Measurements from ENCODE around the gene TTC12. TPM values are rescaled to one million over a fixed set of nuclear protein-coding genes. Genes with fewer than 3 reads are reported as not detected.

The TTC12 gene
- total and polyA plus RNA-seq, 8 donors: 4.3 to 13.9 (median 8.0) TPM

GRCh38 chr11:113313601-113314000 is 782 bp upstream of the TTC12 start:
- Histone ChIP-seq H3K4me3 (peak overlapping the region in 1 of 4 donors; percentile 78), H3K9me3 (no peaks in the 10 kb centered on the region), H3K4me1 (peaks cover 0 to 7% (median 0%) of the 10 kb centered on the region in 3 donors), H3K27ac (no peak overlapping the region), H3K36me3 (no peaks in the 10 kb centered on the region), H3K27me3 (no peaks in the 10 kb centered on the region)
- intact Hi-C loops (cut with DNase I): loop anchor here in 1 of 3 donors (5.0 kb wide), 1 partner anchor 219 kb away; no protein-coding TSS in a partner anchor
- WGBS, 2 donors: 89 to 92% methylated on average over 3 of the region's 3 CpGs
- DNase-seq (no peak), ATAC-seq (no peak), FAIRE-seq (no peak)
- TF ChIP-seq CTCF (IDR thresholded peaks at IDR 0.05): no peak

GRCh38 chr11:113314065-113314388 is 356 bp upstream of the TTC12 start:
- FAIRE-seq (no peak), DNase-seq (no peak), ATAC-seq (no peak)
- TF ChIP-seq CTCF (IDR thresholded peaks at IDR 0.05): no peak
- no peaks in the 10 kb centered on the region for H3K36me3 ChIP-seq
- H3K4me1 ChIP-seq: peaks cover 0 to 7% (median 0%) of the 10 kb centered on the region in 3 donors
- H3K9me3 ChIP-seq: no peaks in the 10 kb centered on the region
- peak overlapping the region in 3 of 4 donors; percentile 78 to 92 (median 79) for H3K4me3 ChIP-seq
- H3K27me3 ChIP-seq: no peaks in the 10 kb centered on the region
- H3K27ac ChIP-seq: peak overlapping the region in 3 of 4 donors; percentile 12 to 81 (median 78)
- intact Hi-C loops (cut with DNase I): loop anchor here in 1 of 3 donors (5.0 kb wide), 1 partner anchor 218 kb away; no protein-coding TSS in a partner anchor
- WGBS, 2 donors: 1 to 2% methylated on average over 9 of the region's 9 CpGs

GRCh38 chr11:113315811-113316210 is 1.4 kb downstream of the TTC12 start:
- H3K4me3 ChIP-seq: peak overlapping the region in 1 of 4 donors; percentile 78
- WGBS, 2 donors: 47 to 52% methylated on average over 6 of the region's 6 CpGs

GRCh38 chr11:113316256-113316655 is 1.9 kb downstream of the TTC12 start:
- peaks cover 0 to 7% (median 0%) of the 10 kb centered on the region in 3 donors for H3K4me1 ChIP-seq
- no peak for FAIRE-seq
- 69 to 79% methylated on average over 1 of the region's 1 CpG for WGBS, 2 donors

More at GRCh38 chr11:113315811-113316210, 1.4 kb downstream of the TTC12 start:
- Histone ChIP-seq H3K4me1 (peaks cover 0 to 7% (median 0%) of the 10 kb centered on the region in 3 donors), H3K27ac (no peak overlapping the region), H3K27me3 (no peaks in the 10 kb centered on the region), H3K36me3 (no peaks in the 10 kb centered on the region), H3K9me3 (no peaks in the 10 kb centered on the region)
- FAIRE-seq (no peak), ATAC-seq (no peak), DNase-seq (no peak)
- intact Hi-C loops (cut with DNase I): no loop called here
- no peak for TF ChIP-seq CTCF (IDR thresholded peaks at IDR 0.05)

More at GRCh38 chr11:113316256-113316655, 1.9 kb downstream of the TTC12 start:
- intact Hi-C loops (cut with DNase I): no loop called here
- H3K4me3 ChIP-seq: no peak overlapping the region
- H3K27me3 ChIP-seq: no peaks in the 10 kb centered on the region
- H3K27ac ChIP-seq: no peak overlapping the region
- H3K36me3 ChIP-seq: no peaks in the 10 kb centered on the region
- no peak for DNase-seq
- no peak for ATAC-seq
- TF ChIP-seq CTCF (IDR thresholded peaks at IDR 0.05): no peak
- H3K9me3 ChIP-seq: no peaks in the 10 kb centered on the region
